HepG2 (cell line): Measurements from ENCODE around the gene SRSF2. TPM values are rescaled to one million over a fixed set of nuclear protein-coding genes. Genes with fewer than 3 reads are reported as not detected.

Experiments
- ATAC-seq: fragments of 200-7000 bp; cut with Tn5 transposase; 3 replicates; pipeline ENCODE4 v1.9.1; 2020; ENCODE audit warnings: mild to moderate bottlenecking, moderate library complexity
- BruUV-seq: library from RNA; stranded (reverse); fragments of 400-500 nt; replicated peaks from 2 replicates; lab custom pipeline; 2021; lab: Mats Ljungman, UMichigan
- CTCF ChIA-PET: fragments of 300-600 bp; formaldehyde crosslinking; extraction: SDS; loops from one replicate; lab custom pipeline; 2021; ENCODE audit warnings: low total read pairs, inconsistent platforms, low intra/inter-chr PET ratio; lab: Yijun Ruan, JAX
- POLR2A ChIA-PET: fragments of 350-600 bp; sonication (Branson Sonifier 250); formaldehyde crosslinking; loops from one replicate; lab custom pipeline; 2020; ENCODE audit warnings: antibody characterized with exemption, inconsistent platforms; lab: Yijun Ruan, JAX
- DNase-seq: peaks from one replicate; pipeline ENCODE4 v3.0.0-alpha.2; 2015; ENCODE audit warnings: low spot score
- FAIRE-seq: peaks from 3 replicates; lab custom pipeline; 2011; peaks lifted over from hg19 to GRCh38; lab: Jason Lieb, UNC
- H2AFZ ChIP-seq: one replicate; pipeline ENCODE4 v1.6.1; 2011; ENCODE audit warnings: low read length, inconsistent platforms
- H3K27ac ChIP-seq: fragments of 300-600 bp; 3 replicates; pipeline ENCODE4 v1.8.0; 2011; ENCODE audit warnings: mixed run types, mild to moderate bottlenecking, mixed read lengths, low read length, inconsistent platforms; ENCODE audit not compliant: insufficient read depth; ENCODE audit errors: extremely low read length
- H3K27me3 ChIP-seq, 2 experiments: fragments of 200-600 bp in 1 of 2; 2 replicates in 1 of 2; 3 replicates in 1 of 2; pipeline versions ENCODE4 v1.6.0 to v1.8.0; 2011; ENCODE audit warnings: low read length in 2 of 2, mild to moderate bottlenecking in 2 of 2, moderate library complexity in 2 of 2, inconsistent platforms in 1 of 2; ENCODE audit not compliant: insufficient read depth in 2 of 2, control insufficient read depth in 1 of 2
- H3K36me3 ChIP-seq, 2 experiments: fragments of 200-600 bp in 1 of 2; replicated peaks in 1 of 2; 2 replicates in 1 of 2; 3 replicates in 1 of 2; pipeline versions ENCODE4 v1.5.1 to v1.8.0; 2011; ENCODE audit warnings: low read length in 2 of 2, inconsistent platforms in 1 of 2; ENCODE audit not compliant: insufficient read depth in 2 of 2, control insufficient read depth in 1 of 2
- H3K4me1 ChIP-seq: 2 replicates; pipeline ENCODE4 v1.5.1; 2012; ENCODE audit warnings: low read length, inconsistent platforms; ENCODE audit not compliant: insufficient read depth
- H3K4me2 ChIP-seq: 2 replicates; pipeline ENCODE4 v1.6.0; 2011; ENCODE audit warnings: low read depth, low read length, inconsistent platforms
- H3K4me3 ChIP-seq, 3 experiments: fragments of 200-600 bp in 1 of 3; sonication (generic), shearing (Covaris generic) in 1 of 3; replicated peaks in 1 of 3; 2 replicates each; pipeline ENCODE4 v1.5.1; 2011 to 2016; ENCODE audit warnings: low read length in 3 of 3, inconsistent platforms in 2 of 3, low read depth in 2 of 3, mild to moderate bottlenecking in 2 of 3, control low read depth in 1 of 3, mixed read lengths in 1 of 3; ENCODE audit not compliant: insufficient read depth in 1 of 3
- H3K79me2 ChIP-seq: one replicate; pipeline ENCODE4 v1.6.1; 2011; ENCODE audit warnings: low read length, inconsistent platforms; ENCODE audit not compliant: insufficient read depth
- H3K9ac ChIP-seq: 2 replicates; pipeline ENCODE4 v1.6.0; 2011; ENCODE audit warnings: mild to moderate bottlenecking, low read depth, low read length, inconsistent platforms; ENCODE audit not compliant: insufficient read depth
- H3K9me3 ChIP-seq: 2 replicates; pipeline ENCODE4 v1.5.1; 2012; ENCODE audit warnings: mild to moderate bottlenecking, low read length
- H4K20me1 ChIP-seq: 2 replicates; pipeline ENCODE4 v1.6.0; 2011; ENCODE audit warnings: inconsistent platforms, mild to moderate bottlenecking, low read length, moderate library complexity; ENCODE audit not compliant: insufficient read depth
- ONECUT2 ChIP-seq: sonication (generic); formaldehyde crosslinking; IDR thresholded peaks from 2 replicates; pipeline ENCODE4 v1.4.0; 2020; ENCODE audit warnings: missing genetic modification reagents
- ZNF549 ChIP-seq: sonication (generic); formaldehyde crosslinking; IDR thresholded peaks from 2 replicates; pipeline ENCODE4 v1.5.0; 2020; ENCODE audit warnings: missing genetic modification reagents
- ZNF839 ChIP-seq: sonication (generic); formaldehyde crosslinking; IDR thresholded peaks from 2 replicates; pipeline ENCODE4 v1.4.0; 2020; ENCODE audit warnings: missing genetic modification reagents, mild to moderate bottlenecking, borderline replicate concordance
- WGBS: methylation state at CpG from one replicate; pipeline ENCODE4 v1.1.6; 2017; ENCODE audit warnings: low lambda C conversion rate; 5-methylcytosine and 5-hydroxymethylcytosine counted together
- in situ Hi-C: cut with HindIII; loops from 2 replicates; pipeline ENCODE4 v1.10.0; 2017; ENCODE audit warnings: low pct_unique_long_range_greater_than_20kb; ENCODE audit not compliant: extremely low pct_ligation_motif_present
- intact Hi-C: fragments of 100-400 bp; cut with micrococcal nuclease; formaldehyde crosslinking; loops from one replicate; pipeline ENCODE4 v1.10.0; 2022; ENCODE audit not compliant: unreplicated experiment
- polyA plus RNA-seq, 8 experiments: library from polyadenylated mRNA; depleted of rRNA in 3 of 8; stranded (reverse) in 7 of 8; unstranded in 1 of 8; fragments of >200 nt; fragmentation: Illumina TruSeq in 4 of 8; extraction: Trizol in 4 of 8; gene quantifications; 2 replicates each; pipeline versions ENCODE4 v1.2.1 to v1.2.3, GENCODE V29; 2011 to 2016; ENCODE audit warnings: low read depth in 4 of 8, missing spikeins in 1 of 8, mixed read lengths in 1 of 8; ENCODE audit not compliant: insufficient read depth in 1 of 8
- total RNA-seq, 5 experiments: library from RNA; depleted of rRNA; stranded (reverse); fragments of >200 nt; fragmentation: Illumina TruSeq; extraction: Trizol; gene quantifications; 2 replicates each; pipeline ENCODE4 v1.2.3, GENCODE V29; 2016; ENCODE audit warnings: low read depth in 1 of 5
- TF ChIP-seq, protein P1 (sequence below): sonication (generic); formaldehyde crosslinking; IDR thresholded peaks from one replicate; pipeline ENCODE4 v1.5.1; 2020; ENCODE audit warnings: mild to moderate bottlenecking, missing genetic modification reagents; ENCODE audit errors: not compliant biosample characterization

The SRSF2 gene
- total and polyA plus RNA-seq, 2 of the 13 experiments (the other 11 are each of a cell fraction or from before 2014, with no cell fraction given), result 306 to 319 TPM

DNA sequence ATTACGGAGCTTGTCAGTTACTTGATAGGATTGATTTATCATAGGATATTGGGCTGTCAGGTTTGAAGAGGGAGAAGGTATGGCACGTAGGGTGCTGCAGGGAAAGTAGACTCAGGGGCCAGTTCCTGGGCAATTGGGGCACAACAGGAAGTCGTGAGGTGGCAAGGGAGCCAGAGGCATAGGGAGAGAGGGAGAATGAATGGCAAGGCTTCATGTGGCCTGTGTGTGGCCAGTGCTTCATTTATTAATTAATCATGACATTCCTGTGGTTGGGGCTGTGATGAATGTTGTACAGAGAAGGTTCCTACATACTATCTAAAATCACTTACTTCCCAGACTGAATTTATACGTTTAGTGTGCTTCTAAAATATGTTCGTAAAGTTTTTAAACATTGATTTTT is 20.1 kb upstream of the SRSF2 start (continued):
- TF ChIP-seq, protein P1, sequence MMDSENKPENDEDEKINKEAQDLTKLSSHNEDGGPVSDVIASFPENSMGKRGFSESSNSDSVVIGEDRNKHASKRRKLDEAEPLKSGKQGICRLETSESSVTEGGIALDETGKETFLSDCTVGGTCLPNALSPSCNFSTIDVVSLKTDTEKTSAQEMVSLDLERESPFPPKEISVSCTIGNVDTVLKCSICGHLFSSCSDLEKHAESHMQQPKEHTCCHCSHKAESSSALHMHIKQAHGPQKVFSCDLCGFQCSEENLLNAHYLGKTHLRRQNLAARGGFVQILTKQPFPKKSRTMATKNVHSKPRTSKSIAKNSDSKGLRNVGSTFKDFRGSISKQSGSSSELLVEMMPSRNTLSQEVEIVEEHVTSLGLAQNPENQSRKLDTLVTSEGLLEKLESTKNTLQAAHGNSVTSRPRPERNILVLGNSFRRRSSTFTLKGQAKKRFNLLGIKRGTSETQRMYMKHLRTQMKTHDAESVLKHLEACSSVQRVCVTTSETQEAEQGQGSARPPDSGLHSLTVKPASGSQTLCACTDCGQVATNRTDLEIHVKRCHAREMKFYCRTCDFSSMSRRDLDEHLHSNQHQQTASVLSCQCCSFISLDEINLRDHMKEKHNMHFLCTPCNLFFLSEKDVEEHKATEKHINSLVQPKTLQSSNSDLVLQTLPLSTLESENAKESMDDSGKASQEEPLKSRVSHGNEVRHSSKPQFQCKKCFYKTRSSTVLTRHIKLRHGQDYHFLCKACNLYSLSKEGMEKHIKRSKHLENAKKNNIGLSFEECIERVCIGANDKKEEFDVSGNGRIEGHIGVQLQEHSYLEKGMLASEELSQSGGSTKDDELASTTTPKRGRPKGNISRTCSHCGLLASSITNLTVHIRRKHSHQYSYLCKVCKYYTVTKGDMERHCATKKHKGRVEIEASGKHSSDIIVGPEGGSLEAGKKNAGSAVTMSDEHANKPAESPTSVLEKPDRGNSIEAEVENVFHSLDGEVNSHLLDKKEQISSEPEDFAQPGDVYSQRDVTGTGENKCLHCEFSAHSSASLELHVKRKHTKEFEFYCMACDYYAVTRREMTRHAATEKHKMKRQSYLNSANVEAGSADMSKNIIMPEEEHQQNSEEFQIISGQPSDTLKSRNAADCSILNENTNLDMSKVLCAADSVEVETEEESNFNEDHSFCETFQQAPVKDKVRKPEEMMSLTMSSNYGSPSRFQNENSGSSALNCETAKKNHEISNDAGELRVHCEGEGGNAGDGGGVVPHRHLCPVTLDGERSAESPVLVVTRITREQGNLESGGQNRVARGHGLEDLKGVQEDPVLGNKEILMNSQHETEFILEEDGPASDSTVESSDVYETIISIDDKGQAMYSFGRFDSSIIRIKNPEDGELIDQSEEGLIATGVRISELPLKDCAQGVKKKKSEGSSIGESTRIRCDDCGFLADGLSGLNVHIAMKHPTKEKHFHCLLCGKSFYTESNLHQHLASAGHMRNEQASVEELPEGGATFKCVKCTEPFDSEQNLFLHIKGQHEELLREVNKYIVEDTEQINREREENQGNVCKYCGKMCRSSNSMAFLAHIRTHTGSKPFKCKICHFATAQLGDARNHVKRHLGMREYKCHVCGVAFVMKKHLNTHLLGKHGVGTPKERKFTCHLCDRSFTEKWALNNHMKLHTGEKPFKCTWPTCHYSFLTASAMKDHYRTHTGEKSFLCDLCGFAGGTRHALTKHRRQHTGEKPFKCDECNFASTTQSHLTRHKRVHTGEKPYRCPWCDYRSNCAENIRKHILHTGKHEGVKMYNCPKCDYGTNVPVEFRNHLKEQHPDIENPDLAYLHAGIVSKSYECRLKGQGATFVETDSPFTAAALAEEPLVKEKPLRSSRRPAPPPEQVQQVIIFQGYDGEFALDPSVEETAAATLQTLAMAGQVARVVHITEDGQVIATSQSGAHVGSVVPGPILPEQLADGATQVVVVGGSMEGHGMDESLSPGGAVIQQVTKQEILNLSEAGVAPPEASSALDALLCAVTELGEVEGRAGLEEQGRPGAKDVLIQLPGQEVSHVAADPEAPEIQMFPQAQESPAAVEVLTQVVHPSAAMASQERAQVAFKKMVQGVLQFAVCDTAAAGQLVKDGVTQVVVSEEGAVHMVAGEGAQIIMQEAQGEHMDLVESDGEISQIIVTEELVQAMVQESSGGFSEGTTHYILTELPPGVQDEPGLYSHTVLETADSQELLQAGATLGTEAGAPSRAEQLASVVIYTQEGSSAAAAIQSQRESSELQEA (CRISPR knock-in tag), result no peak
- TF ChIP-seq ZNF839 (no peak), ONECUT2 (CRISPR knock-in tag) (no peak)

DNA sequence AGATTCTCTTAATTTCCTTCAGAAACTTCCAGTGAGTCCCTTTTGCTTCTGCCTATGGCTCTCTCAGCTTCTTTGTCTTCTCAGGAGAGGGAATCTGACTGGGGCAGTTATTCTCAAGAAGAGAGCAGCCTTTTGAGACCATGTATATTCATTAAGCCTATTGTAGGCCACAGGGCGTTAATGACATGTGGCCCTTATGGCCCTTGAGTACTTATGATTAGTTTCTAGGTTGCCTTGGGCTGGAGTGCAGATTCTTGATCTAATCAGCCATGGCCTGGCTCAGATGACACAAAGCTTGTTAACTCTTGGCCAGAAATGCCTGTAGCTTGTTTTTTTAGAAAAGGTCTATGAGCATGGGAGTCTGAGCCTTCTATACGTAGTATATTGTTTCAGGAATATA is 18.2 kb upstream of the SRSF2 start:
- H3K27ac ChIP-seq, result no peak overlapping the region
- H3K4me1 ChIP-seq, result no peaks in the 10 kb centered on the region
- peaks cover 6 to 25% of the 10 kb centered on the region in 2 experiments; a peak in 4 of 5 replicates for H3K36me3 ChIP-seq
- DNase-seq, result no peak
- POLR2A ChIA-PET, result no interaction called here
- no peak for ATAC-seq
- CTCF ChIA-PET, result no interaction called here
- FAIRE-seq, result no peak
- H2AFZ ChIP-seq, result no peak overlapping the region
- BruUV-seq, result no TSS peak
- H3K4me2 ChIP-seq, result no peak overlapping the region
- in situ Hi-C loops, result no loop called here
- peaks cover 5% of the 10 kb centered on the region; the same call in 1 of the 2 replicates for H3K9me3 ChIP-seq
- 100% methylated on average over 2 of the region's 2 CpGs for WGBS
- H3K9ac ChIP-seq, result no peak overlapping the region
- no peak overlapping the region for H3K4me3 ChIP-seq
- intact Hi-C loops, result no loop called here
- H3K79me2 ChIP-seq, result no peaks in the 10 kb centered on the region
- TF ChIP-seq ZNF549, result no peak
- H4K20me1 ChIP-seq, result no peaks in the 10 kb centered on the region; the same call in 1 of the 2 replicates
- no peaks in the 10 kb centered on the region for H3K27me3 ChIP-seq
